SK-N-MC (cell line): ENCODE data around the gene MYL2.

ENCODE experiments used
- DNase-seq: peaks from one replicate; pipeline ENCODE4 v3.0.0-alpha.2; 2011; ENCODE audit warnings: low read depth, low spot score
- H3K27ac ChIP-seq: fragments of 200-600 bp; sonication (generic); 2 replicates; pipeline ENCODE4 v1.5.1; 2016; ENCODE audit warnings: mixed run types
- H3K36me3 ChIP-seq: fragments of 200-600 bp; sonication (generic); 2 replicates; pipeline ENCODE4 v1.6.1; 2017; ENCODE audit warnings: antibody characterized with exemption, low read length, mixed read lengths; ENCODE audit not compliant: insufficient read depth
- H3K4me3 ChIP-seq: fragments of 200-600 bp; sonication (generic); 2 replicates; pipeline ENCODE4 v1.5.1; 2016
- H3K9ac ChIP-seq: fragments of 200-600 bp; sonication (generic); 2 replicates; pipeline ENCODE4 v1.8.0; 2017; ENCODE audit warnings: mixed run types, mixed read lengths; ENCODE audit not compliant: insufficient read length
- H3K9me3 ChIP-seq: fragments of 200-600 bp; sonication (generic); 2 replicates; pipeline ENCODE4 v1.6.1; 2017; ENCODE audit warnings: low read depth, mild to moderate bottlenecking, antibody characterized with exemption, low read length, moderate library complexity, mixed read lengths
- EZH2 ChIP-seq: fragments of 200-600 bp; sonication (generic); IDR thresholded peaks from one replicate; pipeline ENCODE4 v1.6.1; 2017; ENCODE audit warnings: antibody characterized with exemption
- FOXP2 ChIP-seq: optimal IDR thresholded peaks from 2 replicates; pipeline ENCODE3; 2011; ENCODE audit warnings: mild to moderate bottlenecking, moderate library complexity; ENCODE audit not compliant: insufficient read depth; ENCODE audit errors: extremely low read length, control extremely low read depth
- POLR2AphosphoS5 ChIP-seq: IDR thresholded peaks from 2 replicates; pipeline ENCODE4 v1.6.1; 2012; ENCODE audit warnings: mild to moderate bottlenecking, low read depth, low read length, borderline replicate concordance

MYL2 gene

DNA sequence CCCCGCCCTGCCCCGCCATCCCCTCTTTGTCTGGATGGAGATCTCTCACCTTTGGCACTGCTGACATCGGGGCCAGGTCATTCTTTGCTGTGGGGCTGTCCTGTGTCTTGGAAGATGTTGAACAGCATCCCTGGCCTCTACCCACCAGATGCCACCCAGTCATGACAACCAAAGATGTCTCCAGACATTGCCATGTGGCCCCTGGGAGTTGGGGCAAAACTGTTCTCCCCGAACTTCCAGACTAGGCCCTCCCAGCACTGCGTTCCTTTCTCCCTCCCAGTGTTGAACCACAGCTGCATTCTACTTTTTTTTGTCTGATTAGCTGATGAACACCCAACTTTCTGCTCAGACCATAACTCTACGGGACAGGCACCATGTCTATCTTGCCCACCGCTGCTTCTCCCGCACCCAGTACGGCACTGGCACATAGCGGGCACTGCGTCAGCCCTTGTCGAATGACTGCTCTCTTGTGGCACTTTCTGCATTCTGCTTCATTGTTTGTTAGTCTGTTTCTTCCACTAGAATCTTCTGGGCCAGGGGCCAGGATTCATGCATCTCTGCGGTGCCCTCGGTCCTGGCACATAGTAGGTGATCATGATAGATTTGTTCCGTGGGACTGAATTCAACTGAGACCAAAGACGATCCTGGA lies 13.1 kb upstream of the MYL2 start:
- Histone ChIP-seq H3K27ac (no peak overlapping the region), H3K4me3 (no peak overlapping the region), H3K9ac (no peak overlapping the region), H3K9me3 (no peaks in the 10 kb centered on the region), H3K36me3 (no peaks in the 10 kb centered on the region)
- TF ChIP-seq FOXP2 (no peak), POLR2AphosphoS5 (no peak), EZH2 (no peak)
- no peak for DNase-seq

GRCh38 chr12:110932046-110932445 lies 11.7 kb upstream of the MYL2 start:
- no peak for TF ChIP-seq POLR2AphosphoS5
- TF ChIP-seq EZH2 = no peak
- TF ChIP-seq FOXP2 = no peak
- no peak overlapping the region for H3K9ac ChIP-seq
- H3K9me3 ChIP-seq = no peaks in the 10 kb centered on the region
- no peak overlapping the region for H3K4me3 ChIP-seq
- H3K27ac ChIP-seq = no peak overlapping the region
- H3K36me3 ChIP-seq = no peaks in the 10 kb centered on the region
- no peak for DNase-seq

DNA sequence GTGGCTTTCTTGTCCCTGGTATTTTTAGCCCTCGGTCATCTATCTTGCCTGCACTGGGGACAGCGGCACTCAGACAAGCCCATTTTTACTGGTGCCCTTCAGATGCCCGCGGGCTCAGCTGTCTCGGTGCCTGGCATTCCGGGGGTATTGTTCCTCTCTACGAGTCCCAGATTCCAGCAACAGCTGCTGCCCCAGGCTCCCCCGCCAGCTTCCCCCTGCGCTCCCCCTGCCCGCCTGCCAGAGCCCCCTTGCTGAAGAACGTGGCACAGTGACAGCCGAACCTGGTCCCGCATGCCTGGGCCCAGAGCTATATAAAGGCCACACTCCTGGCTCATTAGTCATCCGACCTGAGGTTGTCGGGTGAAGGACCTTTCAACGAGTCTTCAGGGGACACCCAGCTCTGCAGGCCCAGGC lies 10.9 kb upstream of the MYL2 start:
- TF ChIP-seq POLR2AphosphoS5 = no peak
- no peak for TF ChIP-seq EZH2
- no peaks in the 10 kb centered on the region for H3K36me3 ChIP-seq
- no peaks in the 10 kb centered on the region for H3K9me3 ChIP-seq
- H3K27ac ChIP-seq = no peak overlapping the region
- H3K4me3 ChIP-seq = no peak overlapping the region
- H3K9ac ChIP-seq = no peak overlapping the region
- DNase-seq = no peak

- Histone ChIP-seq H3K9ac (no peak overlapping the region), H3K27ac (no peak overlapping the region)
Measured at GRCh38 chr12:110930348-110931314, 10.3 kb upstream of the MYL2 start.

GRCh38 chr12:110929818-110930217 lies 9.4 kb upstream of the MYL2 start:
- no peak for DNase-seq
- H3K36me3 ChIP-seq = no peaks in the 10 kb centered on the region
- H3K9me3 ChIP-seq = no peaks in the 10 kb centered on the region
- H3K4me3 ChIP-seq = no peak overlapping the region
- H3K9ac ChIP-seq = no peak overlapping the region
- no peak overlapping the region for H3K27ac ChIP-seq
- TF ChIP-seq FOXP2 (no peak), POLR2AphosphoS5 (no peak), EZH2 (no peak)

More at GRCh38 chr12:110930348-110931314, 10.3 kb upstream of the MYL2 start:
- no peak overlapping the region for H3K4me3 ChIP-seq
- no peak for DNase-seq
- TF ChIP-seq FOXP2 = no peak
- no peak for TF ChIP-seq EZH2
- TF ChIP-seq POLR2AphosphoS5 = no peak
- H3K9me3 ChIP-seq = no peaks in the 10 kb centered on the region
- H3K36me3 ChIP-seq = no peaks in the 10 kb centered on the region

- no peak for DNase-seq
- Histone ChIP-seq H3K9me3 (no peaks in the 10 kb centered on the region), H3K36me3 (no peaks in the 10 kb centered on the region), H3K9ac (no peak overlapping the region), H3K4me3 (no peak overlapping the region), H3K27ac (no peak overlapping the region)
- TF ChIP-seq EZH2 (no peak), FOXP2 (no peak), POLR2AphosphoS5 (no peak)
Measured at GRCh38 chr12:110928700-110929099, 8.3 kb upstream of the MYL2 start.

GRCh38 chr12:110927546-110927945 lies 7.2 kb upstream of the MYL2 start:
- no peak overlapping the region for H3K4me3 ChIP-seq
- no peak overlapping the region for H3K27ac ChIP-seq
- no peaks in the 10 kb centered on the region for H3K36me3 ChIP-seq
- no peak for DNase-seq
- TF ChIP-seq EZH2 (no peak), POLR2AphosphoS5 (no peak)
- no peaks in the 10 kb centered on the region for H3K9me3 ChIP-seq
- no peak overlapping the region for H3K9ac ChIP-seq

GRCh38 chr12:110923692-110924334 lies 3.4 kb upstream of the MYL2 start:
- TF ChIP-seq FOXP2 (no peak), POLR2AphosphoS5 (no peak), EZH2 (no peak)
- Histone ChIP-seq H3K36me3 (no peaks in the 10 kb centered on the region), H3K27ac (no peak overlapping the region), H3K4me3 (no peak overlapping the region), H3K9me3 (no peaks in the 10 kb centered on the region), H3K9ac (no peak overlapping the region)
- DNase-seq = no peak
